ENCODE results near the gene RBM15B.
"Not testable (repeated sequence)": the region's sequence is repeated elsewhere in the genome, so short reads cannot be mapped to it uniquely, and the experiment has no call there.

The RBM15B gene

DNA sequence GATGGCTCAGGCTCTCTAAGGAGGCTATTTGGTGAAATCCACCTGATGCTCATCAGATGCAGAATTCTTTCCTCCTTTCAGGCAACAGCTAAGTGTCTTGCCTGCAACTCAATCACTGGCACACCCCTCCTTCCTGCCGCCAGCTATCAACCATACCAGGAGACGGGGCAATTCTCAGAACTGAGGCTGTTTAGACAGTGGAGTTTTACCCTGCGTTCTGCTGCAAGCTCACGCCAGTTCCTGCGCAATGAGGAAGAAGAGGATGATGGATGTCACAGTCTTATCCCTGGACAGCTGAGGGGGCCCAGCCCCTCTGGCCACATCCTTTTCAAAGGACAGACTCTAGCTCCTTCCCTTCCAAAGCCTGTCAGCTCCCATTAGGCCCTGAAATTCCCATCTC lies 13.0 kb upstream of the RBM15B start:
- no peak for DNase-seq (ENCODE audit: low read depth)

DNA sequence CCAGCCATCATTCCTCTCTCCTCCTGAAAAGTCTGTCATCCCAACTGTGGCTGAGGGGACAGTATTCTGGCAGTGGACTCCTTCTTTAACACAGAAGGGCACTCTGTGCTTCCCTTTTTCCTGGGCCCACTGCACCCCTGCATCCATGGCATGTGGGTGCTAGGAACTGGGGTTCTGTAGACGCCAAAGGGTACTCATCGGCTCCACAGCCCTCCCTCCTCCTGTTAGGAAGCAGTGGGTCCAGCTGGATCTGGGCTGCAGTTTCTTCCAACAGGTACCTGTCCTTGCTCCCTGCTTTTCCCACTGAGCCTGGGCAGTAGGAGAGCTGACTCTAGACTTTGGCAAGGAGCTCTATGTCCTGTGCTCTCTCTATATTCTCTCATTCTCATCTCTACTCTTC lies 12.4 kb upstream of the RBM15B start:
- no peak for DNase-seq (ENCODE audit: low read depth)

DNA sequence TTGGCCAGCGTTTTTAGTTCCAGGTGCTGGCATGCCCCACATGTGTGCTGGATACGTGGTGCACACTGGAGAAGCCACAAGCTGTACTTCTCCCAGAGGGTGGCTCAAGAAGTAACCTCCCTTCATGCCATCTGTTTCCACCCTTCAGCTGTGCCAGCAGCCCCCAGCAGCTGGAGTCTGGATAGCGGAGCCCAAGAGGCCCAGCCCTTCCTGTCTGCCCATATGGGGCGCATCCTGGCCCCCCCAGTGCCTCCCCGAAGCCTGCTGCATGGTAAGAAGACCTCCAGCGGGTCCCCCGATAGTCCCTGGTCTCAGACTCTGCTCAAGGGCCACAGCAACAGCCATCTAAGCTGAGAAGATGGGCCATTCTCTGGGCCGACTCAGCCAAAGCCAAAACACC lies 11.8 kb upstream of the RBM15B start:
- DNase-seq (ENCODE audit: low read depth) = no peak

DNA sequence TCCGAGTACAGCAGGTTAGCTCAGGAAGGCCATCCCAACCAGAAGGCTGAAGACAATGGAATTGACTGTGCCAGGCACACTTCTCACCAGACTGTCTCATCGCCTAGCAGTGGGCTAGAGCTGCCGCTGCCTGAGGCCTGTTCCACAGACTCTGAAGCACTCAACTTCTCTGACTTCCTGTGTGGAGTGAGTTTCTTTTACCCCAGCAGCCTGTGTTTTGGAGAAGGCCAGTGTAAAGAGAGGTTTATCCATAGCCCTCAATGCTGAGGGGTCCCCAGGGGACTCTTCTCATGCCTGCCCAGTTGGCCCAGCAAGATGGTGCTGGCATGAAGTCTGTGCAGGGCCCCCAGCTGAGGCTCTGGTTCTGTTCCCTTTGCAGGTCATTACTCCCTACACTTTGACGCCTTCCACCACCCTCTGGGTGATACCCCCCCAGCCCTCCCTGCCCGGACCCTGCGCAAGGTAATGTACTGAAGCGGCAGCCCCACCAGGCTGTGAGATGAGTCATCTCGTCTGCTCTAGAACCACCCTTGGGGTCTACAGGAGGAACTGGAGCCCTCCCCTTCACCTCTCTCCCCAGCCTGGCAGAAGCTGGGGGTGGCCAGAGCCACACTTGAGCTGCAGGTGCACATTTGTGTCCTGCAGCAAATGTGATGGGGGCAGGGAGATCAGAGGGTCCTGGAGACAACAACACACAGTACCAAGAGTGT lies 11.2 kb upstream of the RBM15B start:
- DNase-seq (ENCODE audit: low read depth) = no peak

DNA sequence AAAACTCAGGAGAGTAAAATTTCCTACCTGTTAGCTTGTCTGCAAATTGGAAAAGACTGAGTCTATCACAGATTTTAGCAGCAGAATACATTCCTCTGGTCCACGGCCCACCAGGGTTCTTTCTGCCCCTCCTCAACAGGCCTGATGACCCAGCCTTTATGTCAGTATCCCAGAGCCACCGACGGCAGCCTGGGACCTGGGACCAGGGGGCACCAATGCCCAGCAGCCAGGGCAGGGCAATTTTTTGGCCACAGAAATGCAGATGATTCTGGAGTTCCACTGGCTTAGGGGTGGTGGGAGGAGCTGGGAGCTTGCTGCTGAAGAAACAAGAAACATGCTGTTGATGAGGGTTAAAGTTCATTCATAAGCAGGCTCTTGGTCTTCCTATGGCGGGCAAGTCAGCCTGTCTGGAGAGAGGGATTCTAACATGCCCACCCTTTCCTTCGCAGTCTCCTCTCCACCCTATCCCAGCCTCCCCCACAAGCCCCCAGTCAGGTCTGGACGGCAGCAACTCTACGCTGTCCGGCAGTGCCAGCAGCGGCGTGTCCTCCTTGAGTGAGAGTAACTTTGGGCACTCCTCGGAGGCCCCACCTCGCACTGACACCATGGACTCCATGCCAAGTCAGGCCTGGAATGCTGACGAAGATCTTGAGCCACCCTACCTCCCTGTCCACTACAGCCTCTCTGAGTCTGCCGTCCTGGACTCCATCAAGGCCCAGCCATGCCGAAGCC lies 10.3 kb upstream of the RBM15B start:
- DNase-seq (ENCODE audit: low read depth) = no peak

DNA sequence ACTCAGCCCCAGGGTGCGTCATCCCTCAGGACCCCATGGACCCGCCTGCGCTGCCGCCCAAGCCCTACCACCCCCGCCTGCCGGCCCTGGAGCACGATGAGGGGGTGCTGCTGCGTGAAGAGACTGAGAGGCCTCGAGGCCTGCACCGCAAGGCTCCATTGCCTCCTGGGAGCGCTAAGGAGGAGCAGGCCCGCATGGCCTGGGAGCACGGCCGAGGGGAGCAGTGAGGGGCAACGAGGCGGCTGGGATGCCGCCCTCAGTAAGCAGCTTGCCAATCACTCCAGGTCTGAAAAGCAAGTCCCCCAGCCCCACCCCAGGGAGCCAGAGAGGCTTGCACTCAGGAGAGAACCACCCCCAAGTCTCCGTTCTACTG lies 9.8 kb upstream of the RBM15B start:
- DNase-seq (ENCODE audit: low read depth) = no peak

DNA sequence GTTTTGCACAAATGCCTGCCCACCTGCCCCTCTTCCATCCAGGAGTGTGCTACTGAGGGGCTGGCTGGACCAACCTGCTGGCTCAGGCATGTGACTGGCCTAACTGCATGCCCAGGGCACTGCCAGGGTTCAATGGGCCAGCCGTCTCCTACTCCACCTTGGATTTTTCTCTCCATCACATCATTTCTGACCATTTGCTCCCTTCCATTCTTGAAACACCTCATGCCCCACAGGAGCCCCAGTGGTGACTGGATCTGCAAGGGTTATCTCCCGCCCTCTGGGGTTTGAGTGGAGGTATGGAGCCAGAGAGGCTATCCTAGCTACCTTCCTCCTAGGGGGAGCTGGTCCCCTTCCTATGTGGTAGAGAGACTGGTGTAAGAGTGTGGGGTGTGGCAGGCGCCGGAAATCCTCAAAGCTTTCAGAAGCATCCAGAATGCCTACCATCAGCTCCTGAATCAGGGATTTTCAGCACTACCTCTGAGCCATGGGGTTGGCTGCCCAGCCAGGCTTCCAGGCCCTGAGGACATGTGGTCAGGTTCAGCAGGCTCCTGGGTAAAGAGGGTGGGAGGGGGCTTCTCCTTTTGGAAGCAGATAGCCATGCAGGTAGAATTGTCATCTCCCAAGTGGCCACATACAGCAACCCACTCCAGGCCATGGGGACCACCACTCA lies 8.9 kb upstream of the RBM15B start:
- DNase-seq (ENCODE audit: low read depth) = no peak

DNA sequence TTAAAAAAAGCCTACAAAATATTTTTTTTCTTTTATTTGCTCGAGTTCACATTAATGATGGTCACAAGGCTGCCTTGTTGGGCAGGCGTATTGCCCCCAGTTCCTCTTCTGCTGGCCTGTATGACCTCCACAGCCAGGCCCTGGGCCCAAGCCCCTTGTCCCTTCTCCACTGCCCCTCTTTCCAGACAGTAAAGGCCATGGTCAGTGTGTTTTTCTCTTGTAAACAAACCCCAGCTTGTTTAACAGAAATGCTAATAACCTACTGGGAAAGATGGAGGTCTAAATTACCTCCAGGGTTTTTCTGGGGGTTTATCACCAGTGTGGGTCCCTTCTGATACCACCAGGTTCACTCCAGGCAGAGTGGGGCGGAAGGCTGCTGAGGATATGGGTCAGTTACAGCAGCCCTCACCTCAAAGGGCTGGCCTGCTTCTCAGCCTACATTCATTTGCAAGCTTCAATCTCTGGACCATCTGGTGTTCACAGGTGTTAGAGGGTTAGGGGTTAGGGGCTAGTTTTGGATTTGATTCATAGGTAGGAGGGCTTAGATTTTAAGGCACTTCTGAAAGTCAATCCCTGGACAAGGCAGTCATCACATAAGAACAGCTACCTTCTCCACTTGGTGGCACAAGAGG lies 8.0 kb upstream of the RBM15B start:
- no peak for DNase-seq (ENCODE audit: low read depth)

DNA sequence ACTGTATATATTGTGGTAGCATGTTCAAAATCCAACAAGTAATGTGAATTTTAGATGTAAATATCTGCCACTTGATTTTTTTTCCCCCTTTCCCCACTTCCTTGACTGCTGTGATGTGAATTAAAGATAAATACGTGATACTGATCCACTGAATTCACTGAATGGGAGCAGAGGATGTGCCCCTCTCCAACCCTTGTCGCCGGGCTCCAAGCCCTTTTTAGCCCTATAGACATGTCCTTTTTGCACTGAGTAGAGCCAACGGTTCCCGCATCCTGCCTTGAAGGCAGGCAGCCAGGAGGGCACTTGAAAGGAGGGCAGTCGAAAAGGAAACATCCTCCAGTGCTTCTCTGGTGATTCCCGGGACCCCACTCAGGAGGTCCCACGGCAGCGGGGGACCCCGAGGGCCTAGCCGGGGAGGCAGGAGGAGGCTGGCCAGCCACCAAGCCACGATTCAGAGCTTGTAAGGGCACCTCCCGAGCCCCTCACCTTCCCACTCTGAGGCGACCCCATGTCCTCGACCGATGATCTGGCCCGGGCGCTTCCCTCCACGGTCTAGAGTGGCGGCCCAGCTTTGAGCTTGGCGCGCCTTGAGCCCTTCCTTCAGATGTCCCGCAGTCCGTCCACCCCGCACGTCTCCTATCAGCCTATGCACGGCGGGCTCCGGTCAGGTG lies 6.9 kb upstream of the RBM15B start:
- DNase-seq (ENCODE audit: low read depth) = no peak

DNA sequence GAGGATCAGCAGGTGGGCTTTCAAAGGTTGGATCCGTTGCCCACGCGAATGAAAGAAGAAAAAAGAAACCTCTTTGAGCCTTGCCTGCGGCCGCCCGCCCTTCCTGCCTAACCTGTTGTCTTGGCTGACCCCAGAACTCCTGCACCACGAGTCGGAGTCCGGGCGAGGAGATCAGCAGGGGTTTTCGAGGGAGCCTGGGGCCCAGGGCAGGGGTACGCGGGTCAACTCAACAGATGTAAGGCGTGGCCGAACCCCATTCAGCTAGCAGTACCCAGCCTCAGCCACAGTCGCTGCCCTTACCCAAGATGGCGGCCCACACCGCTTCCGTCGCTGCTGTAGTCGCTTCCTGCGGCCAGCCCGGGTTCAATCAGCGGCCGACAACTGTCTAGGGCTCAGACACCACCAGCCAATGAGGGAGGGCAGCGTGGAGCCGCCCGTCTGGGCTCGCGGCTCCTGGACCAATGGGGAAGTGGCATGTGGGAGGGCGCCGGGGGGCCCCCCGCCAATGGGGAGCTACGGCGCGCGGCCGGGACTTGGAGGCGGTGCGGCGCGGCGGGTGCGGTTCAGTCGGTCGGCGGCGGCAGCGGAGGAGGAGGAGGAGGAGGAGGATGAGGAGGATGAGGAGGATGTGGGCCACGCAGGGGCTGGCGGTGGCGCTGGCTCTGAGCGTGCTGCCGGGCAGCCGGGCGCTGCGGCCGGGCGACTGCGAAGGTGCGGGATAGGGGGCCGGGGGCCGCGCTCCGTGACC lies 6.2 kb upstream of the RBM15B start, which contains the start of gene MANF:
Gene MANF, plus strand, starts transcription at position 566 of the 748 bp plus-strand sequence. Its CDS starts 52 bp downstream, at position 618.
- DNase-seq (ENCODE audit: low read depth) = peak; percentile 97

DNA sequence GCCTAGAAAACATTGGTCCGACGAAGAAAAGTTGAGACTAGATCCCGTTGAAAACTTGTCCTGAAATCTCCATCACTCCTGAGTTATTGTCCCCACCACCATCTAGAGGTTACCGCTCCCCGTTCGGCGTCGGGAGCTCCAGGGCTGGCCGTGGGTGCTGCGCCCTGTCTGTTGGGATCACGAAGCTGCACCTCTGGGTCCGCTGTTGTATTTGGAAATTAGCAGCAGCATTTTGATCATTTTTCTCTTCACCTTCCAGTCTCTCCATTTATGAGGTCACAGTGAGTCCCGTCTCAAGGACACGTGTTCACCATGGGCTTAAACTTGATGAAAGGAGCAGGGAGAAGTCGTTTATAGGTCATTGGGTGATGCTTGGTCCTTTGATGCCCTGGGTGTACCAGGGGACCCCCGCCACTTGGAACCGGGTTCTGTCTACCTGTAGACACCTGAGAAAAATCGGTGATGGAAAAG lies 5.4 kb upstream of the RBM15B start:
- DNase-seq (ENCODE audit: low read depth) = no peak

DNA sequence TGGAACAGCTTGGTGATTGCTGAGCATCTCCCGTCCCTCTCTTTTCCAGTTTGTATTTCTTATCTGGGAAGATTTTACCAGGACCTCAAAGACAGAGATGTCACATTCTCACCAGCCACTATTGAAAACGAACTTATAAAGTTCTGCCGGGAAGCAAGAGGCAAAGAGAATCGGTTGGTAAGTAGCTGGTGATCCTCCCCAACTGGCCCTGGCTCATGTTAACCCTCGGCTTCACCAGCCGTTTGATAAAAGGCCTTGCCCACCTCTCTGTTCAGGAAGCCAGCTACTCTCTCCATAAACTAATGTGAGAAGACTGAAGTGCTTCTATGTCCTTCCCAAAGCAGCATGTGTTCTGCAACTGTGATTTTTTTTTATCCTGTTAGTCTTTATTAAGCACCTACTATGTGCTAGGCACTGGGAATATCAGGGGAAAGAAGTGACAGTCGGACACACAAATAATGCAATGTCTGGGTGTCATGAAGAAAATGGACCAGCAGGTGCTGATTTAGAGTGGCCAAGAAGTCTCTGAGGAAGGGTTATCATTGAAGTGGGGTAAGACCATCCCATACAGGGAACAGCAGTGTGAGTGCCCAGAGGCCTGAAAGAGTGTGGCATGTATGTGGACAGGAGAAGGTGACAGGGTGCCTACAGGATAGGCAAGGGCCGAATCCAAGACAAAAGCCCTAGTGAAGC lies 4.8 kb upstream of the RBM15B start:
- no peak for DNase-seq (ENCODE audit: low read depth)

DNA sequence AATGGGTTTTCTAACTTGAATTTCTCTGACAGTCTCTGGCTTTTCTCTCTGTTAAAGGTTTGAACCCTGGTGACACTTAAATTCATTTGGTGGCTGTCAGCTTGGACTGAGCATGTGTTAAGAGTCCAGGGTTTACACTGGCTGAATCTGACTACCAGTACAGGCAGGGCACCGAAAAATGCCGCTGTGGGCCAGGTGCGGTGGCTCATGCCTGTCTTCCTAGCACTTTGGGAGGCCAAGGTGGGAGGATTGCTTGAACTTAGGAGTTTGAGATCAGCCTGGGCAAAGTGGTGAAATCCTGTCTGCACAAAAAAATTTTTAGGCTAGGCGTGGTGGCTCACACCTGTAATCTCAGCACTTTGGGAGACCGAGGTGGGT lies 4.2 kb upstream of the RBM15B start:
- no peak for DNase-seq (ENCODE audit: low read depth)

DNA sequence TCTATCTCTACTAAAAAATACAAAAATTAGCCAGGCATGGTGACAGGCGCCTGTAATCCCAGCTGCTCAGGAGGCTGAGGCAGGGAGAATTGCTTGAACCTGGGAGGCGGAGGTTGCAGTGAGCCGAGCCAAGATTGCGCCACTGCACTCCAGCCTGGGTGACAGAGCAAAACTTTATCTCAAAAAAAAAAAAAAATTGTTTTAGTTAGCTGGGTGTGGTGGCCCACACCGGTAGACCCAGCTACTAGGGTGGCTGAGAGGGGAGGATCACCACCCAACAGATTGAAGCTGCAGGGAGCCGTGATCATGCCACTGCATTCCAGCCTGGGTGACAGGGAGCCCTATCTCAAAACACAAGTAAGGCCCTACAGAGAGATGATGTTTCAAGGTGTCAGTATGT lies 3.8 kb upstream of the RBM15B start:
- not testable (repeated sequence) for DNase-seq (ENCODE audit: low read depth)

DNA sequence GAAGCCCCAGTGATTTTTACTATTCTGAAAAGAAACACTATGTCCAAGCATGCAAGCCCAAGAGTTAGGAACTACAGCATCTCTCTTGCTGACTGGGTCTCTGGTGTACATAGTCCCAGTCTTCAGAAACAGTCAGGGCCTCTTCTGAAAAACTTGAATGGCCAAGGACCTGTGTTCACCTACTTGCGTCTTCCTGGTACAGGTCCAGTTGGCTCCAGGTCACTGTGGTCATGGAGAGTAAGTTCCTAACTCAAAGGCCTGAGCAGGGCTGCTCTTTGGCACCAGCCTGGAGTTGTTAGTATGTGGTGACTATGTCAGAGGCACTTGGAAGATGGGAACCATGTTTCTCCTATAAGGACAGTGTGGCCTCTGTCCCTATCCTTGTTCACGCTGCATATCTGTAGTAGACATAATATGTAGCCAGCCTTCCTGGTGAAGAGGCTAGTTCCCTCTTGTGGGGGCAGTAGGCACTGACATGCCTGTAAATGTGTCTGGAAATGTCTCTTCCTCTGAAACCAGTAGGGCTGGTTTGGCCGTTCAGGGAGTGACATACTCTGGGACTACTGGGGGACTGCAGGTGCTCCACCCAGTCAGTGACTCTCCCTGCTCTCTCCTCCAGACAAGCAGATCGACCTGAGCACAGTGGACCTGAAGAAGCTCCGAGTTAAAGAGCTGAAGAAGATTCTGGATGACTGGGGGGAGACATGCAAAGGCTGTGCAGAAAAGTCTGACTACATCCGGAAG lies 2.6 kb upstream of the RBM15B start:
- DNase-seq (ENCODE audit: low read depth) = no peak

DNA sequence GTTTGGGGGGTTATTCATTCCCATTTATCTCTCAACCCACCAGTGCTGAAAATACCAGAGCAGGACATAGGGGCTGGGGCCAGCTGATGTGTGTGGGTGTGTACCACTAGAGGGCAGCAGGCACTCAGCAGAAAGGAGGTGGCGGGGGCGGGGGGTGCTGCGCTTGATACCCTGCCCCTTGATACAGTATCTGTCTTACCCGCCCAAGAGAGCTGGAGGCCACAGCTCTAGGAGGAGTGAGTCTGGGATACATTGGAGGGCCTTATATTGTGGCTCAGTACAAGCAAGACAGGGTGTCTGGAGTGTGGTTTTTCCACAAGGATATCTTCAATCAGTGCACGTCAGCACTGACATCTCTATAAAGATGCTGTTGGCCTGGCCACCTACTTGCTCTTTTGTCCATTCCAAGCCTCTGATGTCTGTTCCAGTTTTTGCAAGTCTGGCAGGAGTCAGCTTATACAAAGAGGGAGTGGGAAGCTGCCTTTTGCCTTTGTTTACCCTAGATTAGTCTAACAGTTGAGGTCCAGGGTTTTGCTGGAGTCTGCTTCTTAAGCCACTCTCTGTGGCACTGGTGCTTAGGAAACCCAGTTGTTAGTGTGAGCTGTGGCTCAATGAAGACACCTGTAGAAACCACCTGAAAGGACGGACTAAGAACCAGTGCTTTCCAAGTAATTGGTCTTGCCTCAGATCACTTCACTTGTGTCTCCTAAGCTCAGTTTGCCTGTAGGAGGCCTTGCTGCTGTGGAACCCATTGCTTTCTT lies 1.5 kb upstream of the RBM15B start:
- DNase-seq (ENCODE audit: low read depth) = no peak

DNA sequence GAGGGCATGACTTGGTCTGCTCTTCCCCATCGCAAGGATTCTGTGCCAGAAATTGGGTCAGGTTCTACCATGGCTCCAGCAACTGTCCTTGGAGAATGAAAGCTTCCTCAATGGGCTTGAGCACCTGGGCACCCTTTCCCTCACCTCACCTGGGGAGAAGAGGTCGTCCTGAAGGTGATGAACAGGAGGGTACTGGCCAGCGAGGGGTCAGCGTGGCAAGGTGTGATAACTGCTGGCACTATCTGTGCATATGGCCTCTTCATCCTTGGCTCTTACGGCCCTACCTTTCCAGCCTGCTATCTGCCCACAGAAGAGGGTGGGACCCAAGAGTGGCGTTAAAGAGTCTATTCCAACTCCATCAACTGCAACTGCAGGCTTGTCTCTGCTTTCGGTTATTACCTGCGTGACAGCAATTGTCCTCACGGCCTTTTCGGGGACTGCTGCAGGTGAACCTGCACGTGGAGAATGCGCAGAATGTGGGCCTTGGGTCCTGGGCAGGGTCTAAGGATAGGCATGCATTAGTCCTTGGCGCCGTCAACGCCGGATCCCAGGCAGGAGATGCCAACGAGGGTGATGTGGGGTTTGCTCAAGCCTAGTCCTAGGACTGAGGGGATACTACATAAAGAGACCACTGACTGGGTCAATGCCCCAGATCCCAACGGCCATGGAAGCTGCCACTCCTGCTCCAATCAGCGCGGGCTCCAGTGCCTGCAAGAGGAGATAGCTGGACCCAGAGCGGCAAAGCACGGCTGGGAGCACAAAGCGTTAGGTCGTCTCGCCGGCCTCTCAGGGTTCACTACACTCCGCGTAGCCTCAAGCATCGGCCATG lies 625 bp upstream of the RBM15B start:
- DNase-seq (ENCODE audit: low read depth) = no peak

All from stromal cell of bone marrow (primary cell).